OCI-LY3 (cell line): ENCODE data around the gene PRKCQ.
"Not testable (repeated sequence)": the region's sequence is repeated elsewhere in the genome, so short reads cannot be mapped to it uniquely, and the experiment has no call there.

Experiments used
- H2AFZ ChIP-seq: fragments of 200-600, 300-600 bp; shearing (Covaris generic); 2 replicates; pipeline ENCODE4 v1.6.0; 2014; ENCODE audit warnings: antibody characterized with exemption, low read depth, low read length
- H3K27ac ChIP-seq: fragments of 200-600, 300-600 bp; sonication (generic); 2 replicates; pipeline ENCODE4 v1.5.1; 2014; ENCODE audit warnings: mild to moderate bottlenecking, low read length, moderate library complexity, mixed read lengths
- H3K27me3 ChIP-seq: fragments of 200-600, 300-600 bp; sonication (generic); 2 replicates; pipeline ENCODE4 v1.6.1; 2014; ENCODE audit warnings: low read depth, low read length, mixed read lengths
- H3K36me3 ChIP-seq: fragments of 200-600, 300-600 bp; sonication (generic); replicated peaks from 2 replicates; pipeline ENCODE3; 2014; ENCODE audit warnings: low read depth, low read length, mixed read lengths
- H3K4me1 ChIP-seq: fragments of 300-600, 200-600 bp; sonication (generic); 2 replicates; pipeline ENCODE4 v1.6.1; 2014; ENCODE audit warnings: low read length, mixed read lengths
- H3K4me2 ChIP-seq: fragments of 200-600, 300-600 bp; sonication (generic); 2 replicates; pipeline ENCODE4 v1.6.1; 2014; ENCODE audit warnings: low read length, mixed read lengths
- H3K4me3 ChIP-seq: fragments of 300-600, 200-600 bp; sonication (generic); 2 replicates; pipeline ENCODE4 v1.5.1; 2014; ENCODE audit warnings: antibody characterized with exemption, mild to moderate bottlenecking, low read length, moderate library complexity
- H3K79me2 ChIP-seq: fragments of 300-600, 200-600 bp; shearing (Covaris generic); 2 replicates; pipeline ENCODE4 v1.6.1; 2014; ENCODE audit warnings: mild to moderate bottlenecking, low read length, mixed read lengths
- H3K9ac ChIP-seq: fragments of 300-600, 200-600 bp; shearing (Covaris generic); 2 replicates; pipeline ENCODE4 v1.6.0; 2014; ENCODE audit warnings: mild to moderate bottlenecking, low read length, moderate library complexity
- H3K9me3 ChIP-seq: fragments of 200-600, 300-600 bp; shearing (Covaris generic); 2 replicates; pipeline ENCODE4 v1.6.1; 2014; ENCODE audit warnings: low read length, mixed read lengths; ENCODE audit not compliant: insufficient read depth
- H4K20me1 ChIP-seq: fragments of 200-600, 300-600 bp; sonication (generic); 2 replicates; pipeline ENCODE4 v1.6.1; 2016; ENCODE audit warnings: low read length, mixed read lengths; ENCODE audit not compliant: insufficient read depth
- CTCF ChIP-seq: fragments of 200-600, 300-600 bp; sonication (generic); IDR thresholded peaks from 2 replicates; pipeline ENCODE4 v1.5.1; 2014; ENCODE audit warnings: antibody characterized with exemption, low read length, low read depth
- EZH2phosphoT487 ChIP-seq: fragments of 200-600 bp; shearing (Covaris generic); IDR thresholded peaks from 2 replicates; pipeline ENCODE4 v1.6.1; 2018; ENCODE audit warnings: antibody characterized with exemption, mixed run types, low read depth

Gene PRKCQ

GRCh38 chr10:6456067-6456466 lies 124.0 kb downstream of the PRKCQ start:
- Histone ChIP-seq H2AFZ (no peak overlapping the region), H3K4me3 (no peak overlapping the region), H3K79me2 (no peaks in the 10 kb centered on the region), H3K27ac (no peak overlapping the region), H3K4me2 (no peak overlapping the region), H3K9ac (no peak overlapping the region), H4K20me1 (no peaks in the 10 kb centered on the region), H3K9me3 (no peaks in the 10 kb centered on the region), H3K36me3 (no peaks in the 10 kb centered on the region), H3K4me1 (no peaks in the 10 kb centered on the region), H3K27me3 (no peaks in the 10 kb centered on the region)
- TF ChIP-seq CTCF = no peak
- TF ChIP-seq EZH2phosphoT487 = no peak

- Histone ChIP-seq H3K4me2 (no peak overlapping the region), H3K79me2 (no peaks in the 10 kb centered on the region), H3K9ac (no peak overlapping the region), H4K20me1 (no peaks in the 10 kb centered on the region), H2AFZ (no peak overlapping the region), H3K27ac (no peak overlapping the region), H3K4me1 (no peaks in the 10 kb centered on the region), H3K4me3 (no peak overlapping the region), H3K27me3 (no peaks in the 10 kb centered on the region), H3K36me3 (no peaks in the 10 kb centered on the region), H3K9me3 (no peaks in the 10 kb centered on the region)
- TF ChIP-seq EZH2phosphoT487 (no peak), CTCF (no peak)
Observed at GRCh38 chr10:6455592-6455991, 124.5 kb downstream of the PRKCQ start.

GRCh38 chr10:6446711-6447110 lies 133.4 kb downstream of the PRKCQ start:
- H3K27ac ChIP-seq = no peak overlapping the region
- no peaks in the 10 kb centered on the region for H3K4me1 ChIP-seq
- H3K9me3 ChIP-seq = no peaks in the 10 kb centered on the region
- no peaks in the 10 kb centered on the region for H3K79me2 ChIP-seq
- H3K36me3 ChIP-seq = no peaks in the 10 kb centered on the region
- no peak overlapping the region for H3K9ac ChIP-seq
- H3K4me3 ChIP-seq = no peak overlapping the region
- no peak overlapping the region for H3K4me2 ChIP-seq
- TF ChIP-seq EZH2phosphoT487 (no peak), CTCF (no peak)
- peaks cover 2% of the 10 kb centered on the region; the same call in 1 of the 2 replicates for H3K27me3 ChIP-seq
- no peaks in the 10 kb centered on the region for H4K20me1 ChIP-seq
- no peak overlapping the region for H2AFZ ChIP-seq

GRCh38 chr10:6445671-6446316 lies 134.3 kb downstream of the PRKCQ start:
- no peak overlapping the region for H3K9ac ChIP-seq
- H3K9me3 ChIP-seq = no peaks in the 10 kb centered on the region
- no peak overlapping the region for H3K4me3 ChIP-seq
- H3K4me2 ChIP-seq = 0 out of 2 replicates have a peak overlapping the region, but pooled peaks have one; percentile 37
- H3K27ac ChIP-seq = no peak overlapping the region
- peaks cover 2% of the 10 kb centered on the region; the same call in 1 of the 2 replicates for H3K27me3 ChIP-seq
- H3K79me2 ChIP-seq = no peaks in the 10 kb centered on the region
- no peaks in the 10 kb centered on the region for H3K4me1 ChIP-seq
- no peaks in the 10 kb centered on the region for H3K36me3 ChIP-seq
- TF ChIP-seq EZH2phosphoT487 (no peak), CTCF (peak; percentile 69)
- no peak overlapping the region for H2AFZ ChIP-seq
- H4K20me1 ChIP-seq = no peaks in the 10 kb centered on the region

- H3K27me3 ChIP-seq, H2AFZ ChIP-seq, H3K79me2 ChIP-seq, H3K9ac ChIP-seq, H3K4me3 ChIP-seq, H4K20me1 ChIP-seq, H3K36me3 ChIP-seq, H3K4me2 ChIP-seq, H3K27ac ChIP-seq, H3K9me3 ChIP-seq, H3K4me1 ChIP-seq: not testable (repeated sequence)
Observed at GRCh38 chr10:6439875-6440274, 140.2 kb downstream of the PRKCQ start.
